ENCODE measurements around the gene PRRC2A.

PRRC2A gene

DNA sequence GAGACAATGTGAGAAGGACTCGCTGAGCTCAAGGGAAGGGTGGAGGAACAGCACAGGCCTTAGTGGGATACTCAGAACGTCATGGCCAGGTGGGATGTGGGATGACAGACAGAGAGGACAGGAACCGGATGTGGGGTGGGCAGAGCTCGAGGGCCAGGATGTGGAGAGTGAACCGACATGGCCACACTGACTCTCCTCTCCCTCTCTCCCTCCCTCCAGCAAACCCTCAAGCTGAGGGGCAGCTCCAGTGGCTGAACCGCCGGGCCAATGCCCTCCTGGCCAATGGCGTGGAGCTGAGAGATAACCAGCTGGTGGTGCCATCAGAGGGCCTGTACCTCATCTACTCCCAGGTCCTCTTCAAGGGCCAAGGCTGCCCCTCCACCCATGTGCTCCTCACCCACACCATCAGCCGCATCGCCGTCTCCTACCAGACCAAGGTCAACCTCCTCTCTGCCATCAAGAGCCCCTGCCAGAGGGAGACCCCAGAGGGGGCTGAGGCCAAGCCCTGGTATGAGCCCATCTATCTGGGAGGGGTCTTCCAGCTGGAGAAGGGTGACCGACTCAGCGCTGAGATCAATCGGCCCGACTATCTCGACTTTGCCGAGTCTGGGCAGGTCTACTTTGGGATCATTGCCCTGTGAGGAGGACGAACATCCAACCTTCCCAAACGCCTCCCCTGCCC lies 43.5 kb upstream of the PRRC2A start:
- Histone ChIP-seq H4K20me1 (ENCODE audit: insufficient read depth, low read length) (no peaks in the 10 kb centered on the region), H3K9me3 (replicated peaks; ENCODE audit: insufficient read depth, low read length) (no peaks in the 10 kb centered on the region), H3K9ac (ENCODE audit: low read length) (no peak overlapping the region), H3K4me3 (ENCODE audit: low read length) (no peak overlapping the region), H3K27me3 (replicated peaks; ENCODE audit: insufficient read depth, low read length) (peaks cover 79% of the 10 kb centered on the region), H3K36me3 (replicated peaks; ENCODE audit: insufficient read depth, low read length) (no peaks in the 10 kb centered on the region), H3K9me2 (replicated peaks; ENCODE audit: insufficient read depth, low read length) (no peaks in the 10 kb centered on the region), H3K4me2 (ENCODE audit: low read depth, low read length) (no peak overlapping the region), H3K27ac (ENCODE audit: low read length) (no peak overlapping the region), H3K79me2 (ENCODE audit: low read length) (no peaks in the 10 kb centered on the region), H3K4me1 (ENCODE audit: low read length) (peaks cover 19% of the 10 kb centered on the region), H2AFZ (ENCODE audit: low read length) (no peak overlapping the region), H3F3A (ENCODE audit: insufficient read depth, low read length) (peaks cover 4% of the 10 kb centered on the region; the same call in 1 of the 2 replicates)
- TF ChIP-seq EZH2 (optimal IDR thresholded peaks at IDR 0.05; ENCODE audit: low read depth, low read length), result no peak
- no peak for DNase-seq

DNA sequence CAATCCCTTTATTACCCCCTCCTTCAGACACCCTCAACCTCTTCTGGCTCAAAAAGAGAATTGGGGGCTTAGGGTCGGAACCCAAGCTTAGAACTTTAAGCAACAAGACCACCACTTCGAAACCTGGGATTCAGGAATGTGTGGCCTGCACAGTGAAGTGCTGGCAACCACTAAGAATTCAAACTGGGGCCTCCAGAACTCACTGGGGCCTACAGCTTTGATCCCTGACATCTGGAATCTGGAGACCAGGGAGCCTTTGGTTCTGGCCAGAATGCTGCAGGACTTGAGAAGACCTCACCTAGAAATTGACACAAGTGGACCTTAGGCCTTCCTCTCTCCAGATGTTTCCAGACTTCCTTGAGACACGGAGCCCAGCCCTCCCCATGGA lies 42.9 kb upstream of the PRRC2A start:
- no peak for DNase-seq
- Histone ChIP-seq H3K36me3 (replicated peaks; ENCODE audit: insufficient read depth, low read length) (no peaks in the 10 kb centered on the region), H3K4me2 (ENCODE audit: low read depth, low read length) (no peak overlapping the region), H3K9me2 (replicated peaks; ENCODE audit: insufficient read depth, low read length) (no peaks in the 10 kb centered on the region), H3F3A (ENCODE audit: insufficient read depth, low read length) (no peaks in the 10 kb centered on the region), H3K4me3 (ENCODE audit: low read length) (no peak overlapping the region), H3K9ac (ENCODE audit: low read length) (no peak overlapping the region), H2AFZ (ENCODE audit: low read length) (no peak overlapping the region), H3K27ac (ENCODE audit: low read length) (no peak overlapping the region), H4K20me1 (ENCODE audit: insufficient read depth, low read length) (no peaks in the 10 kb centered on the region), H3K27me3 (replicated peaks; ENCODE audit: insufficient read depth, low read length) (peaks cover 81% of the 10 kb centered on the region), H3K9me3 (replicated peaks; ENCODE audit: insufficient read depth, low read length) (no peaks in the 10 kb centered on the region), H3K4me1 (ENCODE audit: low read length) (peaks cover 19% of the 10 kb centered on the region), H3K79me2 (ENCODE audit: low read length) (no peaks in the 10 kb centered on the region)
- TF ChIP-seq EZH2phosphoT487 (IDR thresholded peaks at IDR 0.05; ENCODE audit: low read length) (no peak), EZH2 (optimal IDR thresholded peaks at IDR 0.05; ENCODE audit: low read depth, low read length) (no peak)
- TF ChIP-seq, protein P1, sequence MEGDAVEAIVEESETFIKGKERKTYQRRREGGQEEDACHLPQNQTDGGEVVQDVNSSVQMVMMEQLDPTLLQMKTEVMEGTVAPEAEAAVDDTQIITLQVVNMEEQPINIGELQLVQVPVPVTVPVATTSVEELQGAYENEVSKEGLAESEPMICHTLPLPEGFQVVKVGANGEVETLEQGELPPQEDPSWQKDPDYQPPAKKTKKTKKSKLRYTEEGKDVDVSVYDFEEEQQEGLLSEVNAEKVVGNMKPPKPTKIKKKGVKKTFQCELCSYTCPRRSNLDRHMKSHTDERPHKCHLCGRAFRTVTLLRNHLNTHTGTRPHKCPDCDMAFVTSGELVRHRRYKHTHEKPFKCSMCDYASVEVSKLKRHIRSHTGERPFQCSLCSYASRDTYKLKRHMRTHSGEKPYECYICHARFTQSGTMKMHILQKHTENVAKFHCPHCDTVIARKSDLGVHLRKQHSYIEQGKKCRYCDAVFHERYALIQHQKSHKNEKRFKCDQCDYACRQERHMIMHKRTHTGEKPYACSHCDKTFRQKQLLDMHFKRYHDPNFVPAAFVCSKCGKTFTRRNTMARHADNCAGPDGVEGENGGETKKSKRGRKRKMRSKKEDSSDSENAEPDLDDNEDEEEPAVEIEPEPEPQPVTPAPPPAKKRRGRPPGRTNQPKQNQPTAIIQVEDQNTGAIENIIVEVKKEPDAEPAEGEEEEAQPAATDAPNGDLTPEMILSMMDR (IDR thresholded peaks at IDR 0.05; ENCODE audit: low read length), result no peak

DNA sequence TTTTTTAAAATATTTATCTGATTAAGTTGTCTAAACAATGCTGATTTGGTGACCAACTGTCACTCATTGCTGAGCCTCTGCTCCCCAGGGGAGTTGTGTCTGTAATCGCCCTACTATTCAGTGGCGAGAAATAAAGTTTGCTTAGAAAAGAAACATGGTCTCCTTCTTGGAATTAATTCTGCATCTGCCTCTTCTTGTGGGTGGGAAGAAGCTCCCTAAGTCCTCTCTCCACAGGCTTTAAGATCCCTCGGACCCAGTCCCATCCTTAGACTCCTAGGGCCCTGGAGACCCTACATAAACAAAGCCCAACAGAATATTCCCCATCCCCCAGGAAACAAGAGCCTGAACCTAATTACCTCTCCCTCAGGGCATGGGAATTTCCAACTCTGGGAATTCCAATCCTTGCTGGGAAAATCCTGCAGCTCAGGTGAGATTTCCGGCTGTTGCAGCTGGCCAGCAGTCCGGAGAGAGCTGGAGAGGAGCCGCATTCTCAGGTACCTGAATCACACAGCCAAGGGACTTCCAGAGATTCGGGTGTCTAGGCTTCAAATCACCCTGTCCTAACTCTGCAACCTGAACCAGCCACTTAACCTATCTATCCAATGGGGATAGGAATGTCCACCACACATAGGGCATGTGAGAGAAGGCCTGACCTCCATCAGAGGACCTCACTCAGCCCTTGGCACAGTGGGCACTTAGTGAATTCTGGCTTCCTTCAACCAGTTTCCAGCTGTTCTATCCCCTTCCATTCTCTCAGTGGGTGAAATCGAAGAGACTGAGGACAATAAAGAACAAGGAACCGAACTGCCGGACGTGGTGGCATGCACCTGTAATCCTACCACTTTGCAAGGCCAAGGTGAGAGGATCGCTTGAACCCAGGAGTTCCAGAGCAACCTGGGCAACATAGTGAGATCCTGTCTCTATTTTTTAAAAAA lies 42.1 kb upstream of the PRRC2A start:
- Histone ChIP-seq H3F3A (ENCODE audit: insufficient read depth, low read length) (no peaks in the 10 kb centered on the region), H3K9me3 (replicated peaks; ENCODE audit: insufficient read depth, low read length) (no peaks in the 10 kb centered on the region), H3K27me3 (replicated peaks; ENCODE audit: insufficient read depth, low read length) (peaks cover 78% of the 10 kb centered on the region), H3K9ac (ENCODE audit: low read length) (no peak overlapping the region), H3K36me3 (replicated peaks; ENCODE audit: insufficient read depth, low read length) (no peaks in the 10 kb centered on the region), H3K4me2 (ENCODE audit: low read depth, low read length) (no peak overlapping the region), H3K4me3 (ENCODE audit: low read length) (no peak overlapping the region), H2AFZ (ENCODE audit: low read length) (no peak overlapping the region), H3K79me2 (ENCODE audit: low read length) (no peaks in the 10 kb centered on the region), H3K4me1 (ENCODE audit: low read length) (peaks cover 19% of the 10 kb centered on the region), H4K20me1 (ENCODE audit: insufficient read depth, low read length) (no peaks in the 10 kb centered on the region), H3K27ac (ENCODE audit: low read length) (no peak overlapping the region), H3K9me2 (replicated peaks; ENCODE audit: insufficient read depth, low read length) (no peaks in the 10 kb centered on the region)
- no peak for DNase-seq
- no peak for TF ChIP-seq EZH2phosphoT487 (IDR thresholded peaks at IDR 0.05; ENCODE audit: low read length)
- TF ChIP-seq EZH2 (optimal IDR thresholded peaks at IDR 0.05; ENCODE audit: low read depth, low read length), result no peak
- TF ChIP-seq, protein P1 (IDR thresholded peaks at IDR 0.05; ENCODE audit: low read length), result no peak
